ENCODE results near the gene KLHL22. TPM values are rescaled to one million over a fixed set of nuclear protein-coding genes. Genes with fewer than 3 reads are reported as not detected.
"Not testable (repeated sequence)": the region's sequence is repeated elsewhere in the genome, so short reads cannot be mapped to it uniquely, and the experiment has no call there.

Gene KLHL22
- total RNA-seq, 2 experiments from 2014 or later = 24.1 to 27.7 TPM

DNA sequence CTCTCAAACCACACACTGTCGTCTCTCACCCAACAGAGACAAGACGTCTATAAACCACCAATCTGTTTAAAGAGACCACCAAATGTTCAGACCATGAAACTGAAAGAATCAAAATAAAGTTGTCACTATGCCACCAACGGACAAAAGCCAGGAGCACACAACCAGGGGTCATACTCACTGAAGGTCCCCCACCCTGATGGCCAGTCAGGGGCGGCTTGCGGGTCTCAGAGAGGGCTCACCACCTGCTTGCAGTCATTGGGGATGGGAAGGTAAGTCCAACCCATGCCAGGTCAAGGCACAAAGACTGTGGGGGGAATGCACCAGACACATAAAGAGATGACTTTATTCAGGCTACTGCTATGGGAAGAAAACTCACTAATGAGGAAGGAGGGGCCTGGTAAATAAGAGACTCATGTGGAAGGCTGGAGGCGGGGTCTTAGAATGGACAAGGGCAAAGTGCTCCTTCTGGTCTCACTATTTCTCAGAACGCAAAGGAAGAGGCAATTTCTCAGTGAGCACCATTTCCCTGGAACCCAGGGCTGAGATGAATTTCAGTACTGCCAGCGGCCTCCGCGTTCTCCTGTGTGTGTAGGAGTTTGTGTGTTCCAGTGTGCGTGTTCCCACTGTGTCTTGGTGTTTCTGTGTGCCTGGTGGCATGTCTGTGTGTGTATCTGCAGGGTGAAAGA, 75.3 kb downstream of the KLHL22 start:
- H3K36me3 ChIP-seq (ENCODE audit: insufficient read depth, low read length) = no peaks in the 10 kb centered on the region
- Mint-ChIP-seq H3K4me1 (ENCODE audit: low read depth) (peaks cover 5% of the 10 kb centered on the region), H3K27ac (no peak overlapping the region), H3K36me3 (ENCODE audit: low read depth) (no peaks in the 10 kb centered on the region), H3K9me3 (no peaks in the 10 kb centered on the region), H3K4me3 (no peak overlapping the region), H3K27me3 (peaks cover 3% of the 10 kb centered on the region)
- ATAC-seq (ENCODE audit: poor library complexity) = no peak
- peaks cover 10% of the 10 kb centered on the region for H3K4me1 ChIP-seq (ENCODE audit: insufficient read depth, low read length)
- DNase-seq = no peak
- H3K9me3 ChIP-seq (ENCODE audit: control insufficient read depth in 1 of 2, insufficient read depth in 1 of 2, low read length in 2 of 2) = no peaks in the 10 kb centered on the region
- H3K27ac ChIP-seq (ENCODE audit: low read depth in 1 of 2, low read length in 2 of 2) = no peak overlapping the region
- POLR2A ChIA-PET = no interaction called here
- no peak for TF ChIP-seq CTCF (IDR thresholded peaks at IDR 0.05)
- CTCF ChIA-PET = no interaction called here
- no peak overlapping the region for H3K4me3 ChIP-seq (ENCODE audit: low read length)
- intact Hi-C loops (cut with DNase I, micrococcal nuclease) = no loop called here
- H3K27me3 ChIP-seq (ENCODE audit: control insufficient read depth in 1 of 2, insufficient read depth in 2 of 2, low read length in 2 of 2) = peaks cover 0 to 5% of the 10 kb centered on the region in 2 experiments

- Histone ChIP-seq H3K4me1 (ENCODE audit: insufficient read depth, low read length) (peaks cover 10% of the 10 kb centered on the region), H3K4me3 (ENCODE audit: low read length) (no peak overlapping the region), H3K36me3 (ENCODE audit: insufficient read depth, low read length) (no peaks in the 10 kb centered on the region), H3K9me3 (ENCODE audit: control insufficient read depth in 1 of 2, insufficient read depth in 1 of 2, low read length in 2 of 2) (no peaks in the 10 kb centered on the region), H3K27ac (ENCODE audit: low read depth in 1 of 2, low read length in 2 of 2) (no peak overlapping the region), H3K27me3 (ENCODE audit: control insufficient read depth in 1 of 2, insufficient read depth in 2 of 2, low read length in 2 of 2) (peaks cover 0 to 5% of the 10 kb centered on the region in 2 experiments)
- intact Hi-C loops (cut with DNase I, micrococcal nuclease) = loop anchor here (2.0 to 5.0 kb wide), 4 partner anchors 153 to 321 kb away; no protein-coding TSS in a partner anchor
- H3K4me1 Mint-ChIP-seq (ENCODE audit: low read depth) = peaks cover 5% of the 10 kb centered on the region
- no peak for TF ChIP-seq CTCF (IDR thresholded peaks at IDR 0.05)
- H3K27ac Mint-ChIP-seq = no peak overlapping the region
- H3K9me3 Mint-ChIP-seq = no peaks in the 10 kb centered on the region
- ATAC-seq (ENCODE audit: poor library complexity) (no peak), DNase-seq (no peak)
- H3K27me3 Mint-ChIP-seq = peaks cover 3% of the 10 kb centered on the region
- no peaks in the 10 kb centered on the region for H3K36me3 Mint-ChIP-seq (ENCODE audit: low read depth)
- CTCF ChIA-PET = no interaction called here
- no peak overlapping the region for H3K4me3 Mint-ChIP-seq
- POLR2A ChIA-PET = interaction anchor here (2.4 kb wide), 1 partner anchor 37 kb away, joined by 13 read pairs; no protein-coding TSS in a partner anchor
Observed at GRCh38 chr22:20419664-20419951, 76.0 kb downstream of the KLHL22 start.

DNA sequence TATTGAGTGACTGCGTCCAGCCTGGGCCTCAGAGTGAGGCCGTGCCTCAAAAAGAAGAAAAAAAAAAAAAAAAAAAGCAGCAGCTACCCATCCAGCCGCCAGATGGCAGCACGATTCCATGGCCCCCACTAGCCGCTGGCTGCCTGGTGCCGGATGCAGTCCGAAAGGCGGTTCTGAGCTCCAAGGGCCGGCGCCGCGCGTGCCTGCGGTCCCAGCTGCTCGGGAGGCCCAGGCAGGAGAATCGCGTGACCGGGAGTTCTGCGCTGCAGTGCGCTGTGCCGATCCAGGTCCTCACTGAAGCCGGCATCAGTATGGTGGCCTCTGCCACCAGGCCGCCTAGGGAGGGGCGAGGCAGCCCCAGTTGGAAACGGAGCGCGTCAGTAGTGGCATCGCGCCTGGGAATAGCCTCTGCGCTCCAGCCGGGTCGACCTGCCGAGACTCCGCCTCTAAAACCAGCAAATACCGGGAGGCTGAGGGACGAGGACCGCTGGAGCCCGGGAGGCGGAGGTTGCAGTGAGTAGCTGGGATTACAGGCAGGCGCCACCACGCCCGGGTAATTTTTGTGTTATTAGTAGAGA, 77.3 kb downstream of the KLHL22 start:
- peak overlapping the region; percentile 46 for H3K4me3 ChIP-seq (ENCODE audit: low read length)
- H3K27me3 ChIP-seq (ENCODE audit: control insufficient read depth in 1 of 2, insufficient read depth in 2 of 2, low read length in 2 of 2) = peaks cover 0 to 5% of the 10 kb centered on the region in 2 experiments
- POLR2A ChIA-PET = interaction anchor here (1.1 to 2.4 kb wide), 4 partner anchors 11 to 45 kb away, joined by 3 to 17 read pairs (median 9); no protein-coding TSS in a partner anchor
- Mint-ChIP-seq H3K36me3 (ENCODE audit: low read depth) (no peaks in the 10 kb centered on the region), H3K4me3 (peak overlapping the region; percentile 60), H3K9me3 (no peaks in the 10 kb centered on the region), H3K27me3 (no peaks in the 10 kb centered on the region), H3K4me1 (ENCODE audit: low read depth) (peaks cover under 1% of the 10 kb centered on the region), H3K27ac (no peak overlapping the region)
- H3K36me3 ChIP-seq (ENCODE audit: insufficient read depth, low read length) = no peaks in the 10 kb centered on the region
- peak; percentile 92 for TF ChIP-seq CTCF (IDR thresholded peaks at IDR 0.05)
- no peaks in the 10 kb centered on the region for H3K9me3 ChIP-seq (ENCODE audit: control insufficient read depth in 1 of 2, insufficient read depth in 1 of 2, low read length in 2 of 2)
- DNase-seq (peak; percentile 58 to 90 (median 69)), ATAC-seq (ENCODE audit: poor library complexity) (peak; percentile 84)
- peaks cover 10% of the 10 kb centered on the region for H3K4me1 ChIP-seq (ENCODE audit: insufficient read depth, low read length)
- intact Hi-C loops (cut with DNase I, micrococcal nuclease) = loop anchor here (1.0 to 5.0 kb wide), 8 partner anchors 38 to 324 kb away; no protein-coding TSS in a partner anchor
- no peak overlapping the region for H3K27ac ChIP-seq (ENCODE audit: low read depth in 1 of 2, low read length in 2 of 2)
- CTCF ChIA-PET = interaction anchor here (0.6 to 3.3 kb wide), 25 partner anchors 10 to 598 kb away, joined by 3 to 35 read pairs (median 4); partner anchors contain the start of gene DGCR6L

- POLR2A ChIA-PET; H3K27ac Mint-ChIP-seq; ATAC-seq (ENCODE audit: poor library complexity); H3K36me3 Mint-ChIP-seq (ENCODE audit: low read depth); DNase-seq; H3K36me3 ChIP-seq (ENCODE audit: insufficient read depth, low read length); H3K9me3 Mint-ChIP-seq; H3K9me3 ChIP-seq (ENCODE audit: control insufficient read depth in 1 of 2, insufficient read depth in 1 of 2, low read length in 2 of 2); H3K27me3 Mint-ChIP-seq; H3K4me1 ChIP-seq (ENCODE audit: insufficient read depth, low read length); H3K27me3 ChIP-seq (ENCODE audit: control insufficient read depth in 1 of 2, insufficient read depth in 2 of 2, low read length in 2 of 2); H3K4me1 Mint-ChIP-seq (ENCODE audit: low read depth); H3K27ac ChIP-seq (ENCODE audit: low read depth in 1 of 2, low read length in 2 of 2); H3K4me3 Mint-ChIP-seq; H3K4me3 ChIP-seq (ENCODE audit: low read length): not testable (repeated sequence)
- CTCF ChIA-PET = interaction anchor here (3.3 kb wide), 1 partner anchor 41 kb away, joined by 35 read pairs; no protein-coding TSS in a partner anchor
- intact Hi-C loops (cut with DNase I, micrococcal nuclease) = loop anchor here in 1 of 2 experiments (5.0 kb wide), 1 partner anchor 157 kb away; no protein-coding TSS in a partner anchor
Observed at GRCh38 chr22:20415699-20416098, 79.9 kb downstream of the KLHL22 start.

DNA sequence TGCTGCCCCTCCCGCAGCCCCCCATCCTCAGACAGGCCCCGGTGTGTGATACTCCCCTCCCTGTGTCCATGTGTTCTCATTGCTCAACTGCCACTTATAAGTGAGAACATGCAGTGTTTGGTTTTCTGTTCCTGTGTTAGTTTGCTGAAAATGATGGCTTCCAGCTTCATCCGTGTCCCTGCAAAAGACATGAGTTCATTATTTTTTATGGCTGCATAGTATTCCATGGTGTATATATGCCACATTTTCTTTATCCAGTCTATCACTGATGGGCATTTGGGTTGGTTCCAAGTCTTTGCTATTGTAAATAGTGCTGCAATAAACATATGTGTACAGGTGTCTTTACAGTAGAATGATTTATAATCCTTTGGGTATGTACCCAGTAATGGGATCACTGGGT, 80.4 kb downstream of the KLHL22 start:
- DNase-seq; H3K27ac Mint-ChIP-seq; H3K27ac ChIP-seq (ENCODE audit: low read depth in 1 of 2, low read length in 2 of 2); POLR2A ChIA-PET; ATAC-seq (ENCODE audit: poor library complexity); H3K27me3 Mint-ChIP-seq; H3K4me3 Mint-ChIP-seq; H3K36me3 ChIP-seq (ENCODE audit: insufficient read depth, low read length); H3K4me1 Mint-ChIP-seq (ENCODE audit: low read depth); H3K36me3 Mint-ChIP-seq (ENCODE audit: low read depth); H3K27me3 ChIP-seq (ENCODE audit: control insufficient read depth in 1 of 2, insufficient read depth in 2 of 2, low read length in 2 of 2); H3K4me1 ChIP-seq (ENCODE audit: insufficient read depth, low read length); H3K4me3 ChIP-seq (ENCODE audit: low read length); H3K9me3 Mint-ChIP-seq; H3K9me3 ChIP-seq (ENCODE audit: control insufficient read depth in 1 of 2, insufficient read depth in 1 of 2, low read length in 2 of 2): not testable (repeated sequence)
- CTCF ChIA-PET = interaction anchor here (3.3 kb wide), 1 partner anchor 41 kb away, joined by 35 read pairs; no protein-coding TSS in a partner anchor
- intact Hi-C loops (cut with DNase I, micrococcal nuclease) = loop anchor here in 1 of 2 experiments (5.0 kb wide), 1 partner anchor 157 kb away; no protein-coding TSS in a partner anchor
